ENCODE results near the gene INTU.

INTU gene

GRCh38 chr4:127610488-127610887 lies 22.3 kb upstream of the INTU start:
- no peak for DNase-seq (ENCODE audit: insufficient read length, low spot score)
- no peak for FAIRE-seq
- TF ChIP-seq TAF1 (IDR thresholded peaks at IDR 0.05; ENCODE audit: low read depth, low read length) (no peak), POU2F2 (IDR thresholded peaks at IDR 0.05; ENCODE audit: low read depth, low read length) (no peak), POLR2AphosphoS5 (IDR thresholded peaks at IDR 0.05; ENCODE audit: low read depth, low read length) (no peak), SPI1 (IDR thresholded peaks at IDR 0.05; ENCODE audit: low read depth, low read length) (no peak), POLR2A (IDR thresholded peaks at IDR 0.05; ENCODE audit: low read depth, low read length) (no peak), PAX5 (IDR thresholded peaks at IDR 0.05; ENCODE audit: insufficient read depth, low read length, severe bottlenecking) (no peak)

GRCh38 chr4:127616898-127617297 lies 15.9 kb upstream of the INTU start:
- no peak for FAIRE-seq
- DNase-seq (ENCODE audit: insufficient read length, low spot score): no peak
- TF ChIP-seq POLR2AphosphoS5 (IDR thresholded peaks at IDR 0.05; ENCODE audit: low read depth, low read length) (no peak), PAX5 (IDR thresholded peaks at IDR 0.05; ENCODE audit: insufficient read depth, low read length, severe bottlenecking) (no peak), TAF1 (IDR thresholded peaks at IDR 0.05; ENCODE audit: low read depth, low read length) (no peak), POLR2A (IDR thresholded peaks at IDR 0.05; ENCODE audit: low read depth, low read length) (no peak), SPI1 (IDR thresholded peaks at IDR 0.05; ENCODE audit: low read depth, low read length) (no peak), POU2F2 (IDR thresholded peaks at IDR 0.05; ENCODE audit: low read depth, low read length) (no peak)

GRCh38 chr4:127618427-127618826 lies 14.3 kb upstream of the INTU start:
- FAIRE-seq (no peak), DNase-seq (ENCODE audit: insufficient read length, low spot score) (no peak)
- no peak for TF ChIP-seq POU2F2 (IDR thresholded peaks at IDR 0.05; ENCODE audit: low read depth, low read length)
- no peak for TF ChIP-seq PAX5 (IDR thresholded peaks at IDR 0.05; ENCODE audit: insufficient read depth, low read length, severe bottlenecking)
- TF ChIP-seq TAF1 (IDR thresholded peaks at IDR 0.05; ENCODE audit: low read depth, low read length): no peak
- no peak for TF ChIP-seq POLR2AphosphoS5 (IDR thresholded peaks at IDR 0.05; ENCODE audit: low read depth, low read length)
- no peak for TF ChIP-seq POLR2A (IDR thresholded peaks at IDR 0.05; ENCODE audit: low read depth, low read length)
- no peak for TF ChIP-seq SPI1 (IDR thresholded peaks at IDR 0.05; ENCODE audit: low read depth, low read length)

- no peak for DNase-seq (ENCODE audit: insufficient read length, low spot score)
- TF ChIP-seq POLR2AphosphoS5 (IDR thresholded peaks at IDR 0.05; ENCODE audit: low read depth, low read length) (no peak), SPI1 (IDR thresholded peaks at IDR 0.05; ENCODE audit: low read depth, low read length) (no peak), TAF1 (IDR thresholded peaks at IDR 0.05; ENCODE audit: low read depth, low read length) (no peak), POU2F2 (IDR thresholded peaks at IDR 0.05; ENCODE audit: low read depth, low read length) (no peak), POLR2A (IDR thresholded peaks at IDR 0.05; ENCODE audit: low read depth, low read length) (no peak), PAX5 (IDR thresholded peaks at IDR 0.05; ENCODE audit: insufficient read depth, low read length, severe bottlenecking) (no peak)
- FAIRE-seq: no peak
Measured at GRCh38 chr4:127622621-127622920, 10.2 kb upstream of the INTU start.

- DNase-seq (ENCODE audit: insufficient read length, low spot score) (no peak), FAIRE-seq (no peak)
- TF ChIP-seq TAF1 (IDR thresholded peaks at IDR 0.05; ENCODE audit: low read depth, low read length): no peak
- TF ChIP-seq PAX5 (IDR thresholded peaks at IDR 0.05; ENCODE audit: insufficient read depth, low read length, severe bottlenecking): no peak
- TF ChIP-seq POU2F2 (IDR thresholded peaks at IDR 0.05; ENCODE audit: low read depth, low read length): no peak
- TF ChIP-seq POLR2AphosphoS5 (IDR thresholded peaks at IDR 0.05; ENCODE audit: low read depth, low read length): no peak
- no peak for TF ChIP-seq SPI1 (IDR thresholded peaks at IDR 0.05; ENCODE audit: low read depth, low read length)
- no peak for TF ChIP-seq POLR2A (IDR thresholded peaks at IDR 0.05; ENCODE audit: low read depth, low read length)
Measured at GRCh38 chr4:127622921-127623796, 9.6 kb upstream of the INTU start.

GRCh38 chr4:127623797-127624083 lies 9.0 kb upstream of the INTU start:
- FAIRE-seq: no peak
- TF ChIP-seq POU2F2 (IDR thresholded peaks at IDR 0.05; ENCODE audit: low read depth, low read length) (no peak), SPI1 (IDR thresholded peaks at IDR 0.05; ENCODE audit: low read depth, low read length) (no peak), TAF1 (IDR thresholded peaks at IDR 0.05; ENCODE audit: low read depth, low read length) (no peak), POLR2AphosphoS5 (IDR thresholded peaks at IDR 0.05; ENCODE audit: low read depth, low read length) (no peak), PAX5 (IDR thresholded peaks at IDR 0.05; ENCODE audit: insufficient read depth, low read length, severe bottlenecking) (no peak), POLR2A (IDR thresholded peaks at IDR 0.05; ENCODE audit: low read depth, low read length) (no peak)
- DNase-seq (ENCODE audit: insufficient read length, low spot score): no peak

- TF ChIP-seq POU2F2 (IDR thresholded peaks at IDR 0.05; ENCODE audit: low read depth, low read length) (no peak), SPI1 (IDR thresholded peaks at IDR 0.05; ENCODE audit: low read depth, low read length) (no peak), POLR2AphosphoS5 (IDR thresholded peaks at IDR 0.05; ENCODE audit: low read depth, low read length) (no peak), PAX5 (IDR thresholded peaks at IDR 0.05; ENCODE audit: insufficient read depth, low read length, severe bottlenecking) (no peak), POLR2A (IDR thresholded peaks at IDR 0.05; ENCODE audit: low read depth, low read length) (no peak)
- DNase-seq (ENCODE audit: insufficient read length, low spot score) (no peak), FAIRE-seq (no peak)
Measured at GRCh38 chr4:127624173-127624572, 8.6 kb upstream of the INTU start.

- TF ChIP-seq TAF1 (IDR thresholded peaks at IDR 0.05; ENCODE audit: low read depth, low read length): no peak
- TF ChIP-seq POLR2AphosphoS5 (IDR thresholded peaks at IDR 0.05; ENCODE audit: low read depth, low read length): no peak
- no peak for TF ChIP-seq POLR2A (IDR thresholded peaks at IDR 0.05; ENCODE audit: low read depth, low read length)
- DNase-seq (ENCODE audit: insufficient read length, low spot score) (no peak), FAIRE-seq (no peak)
Measured at GRCh38 chr4:127629371-127629770, 3.4 kb upstream of the INTU start.

GRCh38 chr4:127630152-127630551 lies 2.6 kb upstream of the INTU start:
- TF ChIP-seq PAX5 (IDR thresholded peaks at IDR 0.05; ENCODE audit: insufficient read depth, low read length, severe bottlenecking) (no peak), TAF1 (IDR thresholded peaks at IDR 0.05; ENCODE audit: low read depth, low read length) (no peak), POU2F2 (IDR thresholded peaks at IDR 0.05; ENCODE audit: low read depth, low read length) (no peak), SPI1 (IDR thresholded peaks at IDR 0.05; ENCODE audit: low read depth, low read length) (no peak), POLR2A (IDR thresholded peaks at IDR 0.05; ENCODE audit: low read depth, low read length) (no peak), POLR2AphosphoS5 (IDR thresholded peaks at IDR 0.05; ENCODE audit: low read depth, low read length) (no peak)
- no peak for DNase-seq (ENCODE audit: insufficient read length, low spot score)
- FAIRE-seq: no peak

GRCh38 chr4:127631420-127631819 lies 1.3 kb upstream of the INTU start:
- DNase-seq (ENCODE audit: insufficient read length, low spot score) (no peak), FAIRE-seq (no peak)
- TF ChIP-seq TAF1 (IDR thresholded peaks at IDR 0.05; ENCODE audit: low read depth, low read length): no peak
- TF ChIP-seq PAX5 (IDR thresholded peaks at IDR 0.05; ENCODE audit: insufficient read depth, low read length, severe bottlenecking): no peak
- TF ChIP-seq POLR2AphosphoS5 (IDR thresholded peaks at IDR 0.05; ENCODE audit: low read depth, low read length): no peak
- no peak for TF ChIP-seq POLR2A (IDR thresholded peaks at IDR 0.05; ENCODE audit: low read depth, low read length)
- TF ChIP-seq POU2F2 (IDR thresholded peaks at IDR 0.05; ENCODE audit: low read depth, low read length): no peak
- TF ChIP-seq SPI1 (IDR thresholded peaks at IDR 0.05; ENCODE audit: low read depth, low read length): no peak

Data from GM12891 (cell line).